ENCODE data around the gene TMEM120A.

The TMEM120A gene

GRCh38 chr7:75993689-75994387 is 557 bp downstream of the TMEM120A start:
- DNase-seq = no peak

- no peak for DNase-seq
Measured at GRCh38 chr7:75992083-75992755, 2.2 kb downstream of the TMEM120A start.

- DNase-seq = no peak
Measured at GRCh38 chr7:75991531-75992082, 2.8 kb downstream of the TMEM120A start.

- DNase-seq = no peak
Measured at GRCh38 chr7:75989500-75990388, 4.7 kb downstream of the TMEM120A start.

GRCh38 chr7:75988568-75989499 is 5.6 kb downstream of the TMEM120A start:
- no peak for DNase-seq

GRCh38 chr7:75987805-75988567 is 6.4 kb downstream of the TMEM120A start:
- DNase-seq = no peak

GRCh38 chr7:75987026-75987804 is 7.2 kb downstream of the TMEM120A start:
- DNase-seq = no peak

- no peak for DNase-seq
Measured at GRCh38 chr7:75986147-75986781, 8.1 kb downstream of the TMEM120A start.

GRCh38 chr7:75985518-75986146 is 8.8 kb downstream of the TMEM120A start:
- no peak for DNase-seq

GRCh38 chr7:75985009-75985517 is 9.3 kb downstream of the TMEM120A start:
- no peak for DNase-seq

- DNase-seq = no peak
Measured at GRCh38 chr7:75984130-75985008, 10.0 kb downstream of the TMEM120A start.

GRCh38 chr7:75983471-75984129 is 10.8 kb downstream of the TMEM120A start:
- DNase-seq = no peak

GRCh38 chr7:75982306-75983064 is 11.9 kb downstream of the TMEM120A start:
- no peak for DNase-seq

GRCh38 chr7:75981453-75982305 is 12.7 kb downstream of the TMEM120A start:
- DNase-seq = no peak

GRCh38 chr7:75981203-75981452 is 13.3 kb downstream of the TMEM120A start:
- no peak for DNase-seq

All from activated T-cell treated with anti-CD3 and anti-CD28 coated beads, Interleukin-2, amount 50 U/mL, for 1 hour (primary cell).